ENCODE data around the gene SYNE1. TPM values are rescaled to one million over a fixed set of nuclear protein-coding genes. Genes with fewer than 3 reads are reported as not detected.

Gene SYNE1
- 87.3 and 105 TPM in 2 replicates for total RNA-seq (ENCODE audit: low replicate concordance)

GRCh38 chr6:152637296-152638047 is at the start of gene SYNE1:
TSS of gene SYNE1 (minus strand) at chr6:152637362. CDS start at chr6:152628331, 9,031 bp downstream.

Other genes with a start within 250 kb of the SYNE1 start
- 0.47 and 9.5 TPM in 2 replicates for gene MYCT1, start 60.5 kb upstream of the SYNE1 start, total RNA-seq (ENCODE audit: low replicate concordance)
- gene VIP, start 113.4 kb upstream of the SYNE1 start, total RNA-seq (ENCODE audit: low replicate concordance) = 0.08 TPM in 1 of 2 replicates, not detected in the other